Astrocyte (in vitro differentiated cells and primary cell): ENCODE measurements around the gene DLGAP1. TPM values are rescaled to one million over a fixed set of nuclear protein-coding genes. Genes with fewer than 3 reads are reported as not detected.
A peak's percentile ranks its signal among the peaks of the same experiment; 100 is the strongest.
"Not testable (repeated sequence)": the region's sequence is repeated elsewhere in the genome, so short reads cannot be mapped to it uniquely, and the experiment has no call there.

Experiments used
- DNase-seq: peaks from one replicate; pipeline ENCODE4 v3.0.0-alpha.2; 2010; ENCODE audit warnings: low read depth
- FAIRE-seq: peaks from 2 replicates; lab custom pipeline; 2011; peaks lifted over from hg19 to GRCh38; lab: Jason Lieb, UNC
- H2AFZ ChIP-seq: 2 replicates; pipeline ENCODE4 v1.6.0; 2012; ENCODE audit warnings: low read depth, low read length, inconsistent platforms
- H3K27ac ChIP-seq: 2 replicates; pipeline ENCODE4 v1.5.1; 2011; ENCODE audit warnings: low read depth, low read length, inconsistent platforms
- H3K27me3 ChIP-seq: 2 replicates; pipeline ENCODE4 v1.6.0; 2011; ENCODE audit warnings: low read length, inconsistent platforms; ENCODE audit not compliant: insufficient read depth
- H3K36me3 ChIP-seq: 2 replicates; pipeline ENCODE4 v1.5.1; 2011; ENCODE audit warnings: low read length, inconsistent platforms; ENCODE audit not compliant: insufficient read depth
- H3K4me1 ChIP-seq: 2 replicates; pipeline ENCODE4 v1.5.1; 2011; ENCODE audit warnings: low read length, inconsistent platforms; ENCODE audit not compliant: insufficient read depth
- H3K4me2 ChIP-seq: 2 replicates; pipeline ENCODE4 v1.6.0; 2012; ENCODE audit warnings: low read length, inconsistent platforms
- H3K4me3 ChIP-seq: 2 replicates; pipeline ENCODE4 v1.5.1; 2011; ENCODE audit warnings: low read depth, mild to moderate bottlenecking, low read length, inconsistent platforms; ENCODE audit not compliant: insufficient read depth
- H3K79me2 ChIP-seq: 2 replicates; pipeline ENCODE4 v1.6.0; 2012; ENCODE audit warnings: mild to moderate bottlenecking, low read length, inconsistent platforms; ENCODE audit not compliant: insufficient read depth
- H3K9ac ChIP-seq: 2 replicates; pipeline ENCODE4 v1.6.0; 2012; ENCODE audit warnings: mild to moderate bottlenecking, low read length, inconsistent platforms
- H3K9me3 ChIP-seq: 2 replicates; pipeline ENCODE4 v1.5.1; 2012; ENCODE audit warnings: low read depth, mild to moderate bottlenecking, low read length, inconsistent platforms; ENCODE audit not compliant: insufficient read depth
- H4K20me1 ChIP-seq: 2 replicates; pipeline ENCODE4 v1.6.0; 2012; ENCODE audit warnings: low read length, inconsistent platforms; ENCODE audit not compliant: insufficient read depth
- H3K27ac Mint-ChIP-seq: one replicate; pipeline ENCODE4 v1.8.0; 2021; ENCODE audit warnings: mild to moderate bottlenecking, mixed read lengths; ENCODE audit not compliant: unreplicated experiment
- H3K27me3 Mint-ChIP-seq: one replicate; pipeline ENCODE4 v1.8.0; 2021; ENCODE audit warnings: low read depth, mixed read lengths; ENCODE audit not compliant: unreplicated experiment
- H3K36me3 Mint-ChIP-seq: one replicate; pipeline ENCODE4 v1.8.0; 2021; ENCODE audit warnings: low read depth, mixed read lengths; ENCODE audit not compliant: unreplicated experiment
- H3K4me1 Mint-ChIP-seq: one replicate; pipeline ENCODE4 v1.8.0; 2021; ENCODE audit warnings: low read depth, mixed read lengths; ENCODE audit not compliant: unreplicated experiment
- H3K4me3 Mint-ChIP-seq: one replicate; pipeline ENCODE4 v1.8.0; 2021; ENCODE audit warnings: mild to moderate bottlenecking, moderate library complexity, mixed read lengths; ENCODE audit not compliant: unreplicated experiment
- H3K9me3 Mint-ChIP-seq: one replicate; pipeline ENCODE4 v1.8.0; 2021; ENCODE audit warnings: mild to moderate bottlenecking, mixed read lengths; ENCODE audit not compliant: unreplicated experiment
- CTCF ChIP-seq: IDR thresholded peaks from 2 replicates; pipeline ENCODE4 v1.5.1; 2011; ENCODE audit warnings: low read depth, mild to moderate bottlenecking, inconsistent platforms, low read length, moderate library complexity; ENCODE audit not compliant: insufficient read depth
- EZH2 ChIP-seq: IDR thresholded peaks from 2 replicates; pipeline ENCODE4 v1.6.1; 2012; ENCODE audit warnings: mild to moderate bottlenecking, low read length, inconsistent platforms; ENCODE audit not compliant: insufficient read depth
- total RNA-seq: library from RNA; stranded (reverse); gene quantifications from 2 replicates; pipeline ENCODE4 v1.2.1, GENCODE V29; 2021

The DLGAP1 gene
- total RNA-seq, 1 donor from 2014 or later, result 2.3 TPM

DNA sequence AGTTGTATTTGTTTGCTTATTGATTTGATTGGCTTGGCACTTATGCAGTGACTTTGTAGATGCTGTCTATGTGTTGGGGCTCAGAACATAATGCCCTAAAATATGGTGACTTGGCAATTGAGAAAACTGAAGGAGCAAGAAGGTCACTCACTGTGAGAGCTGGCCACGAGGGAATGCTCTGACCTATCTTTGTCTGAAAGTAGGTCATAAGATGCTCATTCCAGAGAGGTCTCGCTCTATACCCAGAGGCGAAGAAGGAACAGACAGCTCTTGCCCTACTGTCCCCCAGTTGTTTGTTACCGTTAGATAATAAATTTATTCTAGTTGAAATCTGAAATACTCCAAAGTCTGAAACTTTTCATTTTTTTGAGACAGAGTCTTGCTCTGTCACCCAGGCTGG lies 846.6 kb downstream of the DLGAP1 start:
- Histone ChIP-seq H4K20me1 (no peaks in the 10 kb centered on the region), H3K9me3 (no peaks in the 10 kb centered on the region), H3K36me3 (no peaks in the 10 kb centered on the region), H2AFZ (no peak overlapping the region), H3K27ac (no peak overlapping the region), H3K9ac (no peak overlapping the region), H3K4me2 (no peak overlapping the region), H3K79me2 (peaks cover 13% of the 10 kb centered on the region), H3K27me3 (no peaks in the 10 kb centered on the region), H3K4me3 (no peak overlapping the region), H3K4me1 (peaks cover 37% of the 10 kb centered on the region)
- FAIRE-seq, result no peak
- DNase-seq, result no peak
- Mint-ChIP-seq H3K4me3 (no peak overlapping the region), H3K4me1 (peaks cover 10% of the 10 kb centered on the region), H3K27me3 (no peaks in the 10 kb centered on the region), H3K9me3 (no peaks in the 10 kb centered on the region), H3K36me3 (peaks cover 2% of the 10 kb centered on the region), H3K27ac (no peak overlapping the region)
- TF ChIP-seq EZH2 (no peak), CTCF (no peak)

DNA sequence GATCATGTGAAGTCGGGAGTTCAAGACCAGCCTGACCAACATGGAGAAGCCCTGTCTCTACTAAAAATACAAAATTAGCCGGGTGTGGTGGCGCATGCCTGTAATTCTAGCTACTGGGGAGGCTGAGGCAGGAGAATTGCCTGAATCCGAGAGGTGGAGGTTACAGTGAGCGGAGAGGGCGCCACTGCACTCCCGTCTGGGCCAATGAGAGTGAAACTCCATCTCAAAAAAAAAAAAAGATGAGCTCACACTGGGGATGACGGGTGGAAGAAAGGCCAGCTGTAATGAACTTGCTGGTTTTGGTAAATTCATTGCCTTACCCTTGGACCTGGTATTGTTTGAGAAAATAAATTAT lies 847.0 kb downstream of the DLGAP1 start:
- not testable (repeated sequence) for H3K36me3 ChIP-seq, H3K9me3 Mint-ChIP-seq, H3K36me3 Mint-ChIP-seq, H3K4me3 Mint-ChIP-seq, H3K27me3 Mint-ChIP-seq, H4K20me1 ChIP-seq, FAIRE-seq, H2AFZ ChIP-seq, H3K9ac ChIP-seq, DNase-seq, H3K4me2 ChIP-seq, H3K27ac ChIP-seq, H3K9me3 ChIP-seq, H3K4me3 ChIP-seq, H3K27me3 ChIP-seq, H3K27ac Mint-ChIP-seq, H3K4me1 Mint-ChIP-seq
- Histone ChIP-seq H3K4me1 (peaks cover 39% of the 10 kb centered on the region), H3K79me2 (peaks cover 13% of the 10 kb centered on the region)

- peaks cover 13% of the 10 kb centered on the region for H3K79me2 ChIP-seq
- H3K4me2 ChIP-seq, result no peak overlapping the region
- DNase-seq (no peak), FAIRE-seq (no peak)
- Mint-ChIP-seq H3K27ac (peak overlapping the region; percentile 2), H3K4me1 (peaks cover 10% of the 10 kb centered on the region), H3K9me3 (no peaks in the 10 kb centered on the region), H3K4me3 (no peak overlapping the region), H3K36me3 (peaks cover 2% of the 10 kb centered on the region), H3K27me3 (no peaks in the 10 kb centered on the region)
- H3K27ac ChIP-seq, result no peak overlapping the region
- no peaks in the 10 kb centered on the region for H3K36me3 ChIP-seq
- TF ChIP-seq EZH2, result no peak
- TF ChIP-seq CTCF, result no peak
- no peak overlapping the region for H3K9ac ChIP-seq
- peaks cover 45% of the 10 kb centered on the region for H3K4me1 ChIP-seq
- H3K9me3 ChIP-seq, result no peaks in the 10 kb centered on the region
- H3K4me3 ChIP-seq, result no peak overlapping the region
- H2AFZ ChIP-seq, result no peak overlapping the region
- H3K27me3 ChIP-seq, result no peaks in the 10 kb centered on the region
- H4K20me1 ChIP-seq, result no peaks in the 10 kb centered on the region
Measured at GRCh38 chr18:3607309-3608098, 847.6 kb downstream of the DLGAP1 start.

GRCh38 chr18:3606863-3607262 lies 848.2 kb downstream of the DLGAP1 start:
- not testable (repeated sequence) for H2AFZ ChIP-seq, H4K20me1 ChIP-seq, FAIRE-seq, H3K9me3 Mint-ChIP-seq, H3K9ac ChIP-seq, H3K4me3 ChIP-seq, H3K36me3 Mint-ChIP-seq, H3K36me3 ChIP-seq, H3K27me3 ChIP-seq, H3K27me3 Mint-ChIP-seq, H3K9me3 ChIP-seq, DNase-seq, H3K4me3 Mint-ChIP-seq
- H3K4me1 Mint-ChIP-seq, result peaks cover 12% of the 10 kb centered on the region
- peak overlapping the region; percentile 88 for H3K4me2 ChIP-seq
- H3K27ac Mint-ChIP-seq, result peak overlapping the region; percentile 5
- peaks cover 13% of the 10 kb centered on the region for H3K79me2 ChIP-seq
- H3K27ac ChIP-seq, result peak overlapping the region; percentile 98
- peaks cover 49% of the 10 kb centered on the region for H3K4me1 ChIP-seq
